H9 (cell line): ENCODE data around the gene PLXNB2. TPM values are rescaled to one million over a fixed set of nuclear protein-coding genes. Genes with fewer than 3 reads are reported as not detected.

Experiments used
- DNase-seq: peaks from one replicate; pipeline ENCODE4 v3.0.0-alpha.2; 2017
- H2AFZ ChIP-seq: one replicate; pipeline ENCODE4 v1.6.1; 2013; ENCODE audit warnings: mild to moderate bottlenecking, low read length, control low read depth, moderate library complexity
- H2AK5ac ChIP-seq: 2 replicates; pipeline ENCODE4 v1.6.1; 2013; ENCODE audit warnings: low read length, control low read depth, mixed read lengths; ENCODE audit not compliant: insufficient read length
- H2BK120ac ChIP-seq: one replicate; pipeline ENCODE4 v1.6.1; 2013; ENCODE audit warnings: low read depth, mild to moderate bottlenecking, low read length, control low read depth, inconsistent platforms; ENCODE audit not compliant: poor library complexity, severe bottlenecking
- H2BK12ac ChIP-seq: 2 replicates; pipeline ENCODE4 v1.6.1; 2013; ENCODE audit warnings: low read length, control low read depth, mixed read lengths, low read depth; ENCODE audit not compliant: insufficient read length
- H2BK15ac ChIP-seq: 2 replicates; pipeline ENCODE4 v1.6.1; 2013; ENCODE audit warnings: low read depth, low read length, control low read depth
- H2BK20ac ChIP-seq: one replicate; pipeline ENCODE4 v1.6.1; 2013; ENCODE audit warnings: low read depth, mild to moderate bottlenecking, low read length, control low read depth, inconsistent platforms; ENCODE audit not compliant: poor library complexity, severe bottlenecking
- H2BK5ac ChIP-seq: 2 replicates; pipeline ENCODE4 v1.6.1; 2013; ENCODE audit warnings: low read length, control low read depth, mixed read lengths; ENCODE audit not compliant: insufficient read length
- H3K14ac ChIP-seq: 2 replicates; pipeline ENCODE4 v1.6.1; 2013; ENCODE audit warnings: low read length, control low read depth; ENCODE audit not compliant: insufficient read depth
- H3K18ac ChIP-seq: 2 replicates; pipeline ENCODE4 v1.6.1; 2013; ENCODE audit warnings: low read depth, mild to moderate bottlenecking, mixed read lengths, low read length, control low read depth; ENCODE audit not compliant: insufficient read length
- H3K23ac ChIP-seq: 2 replicates; pipeline ENCODE4 v1.6.1; 2013; ENCODE audit warnings: low read length, control low read depth, mixed read lengths, low read depth; ENCODE audit not compliant: insufficient read length
- H3K23me2 ChIP-seq: 2 replicates; pipeline ENCODE4 v1.6.1; 2013; ENCODE audit warnings: low read depth, mild to moderate bottlenecking, mixed read lengths, low read length, control low read depth; ENCODE audit not compliant: insufficient read length, poor library complexity, severe bottlenecking
- H3K27ac ChIP-seq: 2 replicates; pipeline ENCODE4 v1.5.1; 2013; ENCODE audit warnings: low read length, control low read depth, mixed read lengths, low read depth; ENCODE audit not compliant: insufficient read length
- H3K27me3 ChIP-seq: 2 replicates; pipeline ENCODE4 v1.6.1; 2013; ENCODE audit warnings: low read length, control low read depth, inconsistent platforms; ENCODE audit not compliant: insufficient read depth
- H3K4ac ChIP-seq: 2 replicates; pipeline ENCODE4 v1.6.1; 2013; ENCODE audit warnings: low read depth, mild to moderate bottlenecking, control low read depth, inconsistent platforms, low read length, moderate library complexity
- H3K4me1 ChIP-seq: 2 replicates; pipeline ENCODE4 v1.6.1; 2013; ENCODE audit warnings: low read length, control low read depth, inconsistent platforms; ENCODE audit not compliant: insufficient read depth
- H3K4me2 ChIP-seq: 2 replicates; pipeline ENCODE4 v1.6.1; 2013; ENCODE audit warnings: low read length, control low read depth, mixed read lengths; ENCODE audit not compliant: insufficient read length, insufficient read depth
- H3K56ac ChIP-seq: 2 replicates; pipeline ENCODE4 v1.6.1; 2013; ENCODE audit warnings: low read depth, mild to moderate bottlenecking, mixed read lengths, low read length, control low read depth; ENCODE audit not compliant: insufficient read length
- H3K79me1 ChIP-seq: 2 replicates; pipeline ENCODE4 v1.6.1; 2013; ENCODE audit warnings: low read depth, mild to moderate bottlenecking, moderate library complexity, low read length, control low read depth, inconsistent platforms; ENCODE audit not compliant: insufficient read depth, poor library complexity, severe bottlenecking
- H3K79me2 ChIP-seq: 2 replicates; pipeline ENCODE4 v1.6.1; 2013; ENCODE audit warnings: low read length, control low read depth, inconsistent platforms; ENCODE audit not compliant: insufficient read depth
- H3K9ac ChIP-seq: 2 replicates; pipeline ENCODE4 v1.6.1; 2013; ENCODE audit warnings: low read length, control low read depth, mixed read lengths; ENCODE audit not compliant: insufficient read length; ENCODE audit errors: extremely low read depth
- H3K9me3 ChIP-seq: one replicate; pipeline ENCODE4 v1.6.1; 2013; ENCODE audit warnings: low read depth, low read length, inconsistent platforms; ENCODE audit not compliant: control insufficient read depth
- H3T11ph ChIP-seq: one replicate; pipeline ENCODE4 v1.6.1; 2013; ENCODE audit warnings: mild to moderate bottlenecking, low read length, control low read depth, inconsistent platforms
- H4K20me1 ChIP-seq: one replicate; pipeline ENCODE4 v1.6.1; 2013; ENCODE audit not compliant: control insufficient read depth, insufficient read length, insufficient read depth
- H4K5ac ChIP-seq: 2 replicates; pipeline ENCODE4 v1.6.1; 2013; ENCODE audit warnings: low read depth, mild to moderate bottlenecking, mixed read lengths, low read length, control low read depth; ENCODE audit not compliant: insufficient read length
- H4K8ac ChIP-seq: replicated peaks from 2 replicates; pipeline ENCODE4 v1.6.1; 2013; ENCODE audit warnings: low read length, control low read depth, mixed read lengths, low read depth; ENCODE audit not compliant: insufficient read length
- H4K91ac ChIP-seq: 2 replicates; pipeline ENCODE4 v1.6.1; 2013; ENCODE audit warnings: low read depth, mild to moderate bottlenecking, moderate library complexity, mixed read lengths, low read length, control low read depth; ENCODE audit not compliant: insufficient read length
- H3K27ac Mint-ChIP-seq, 3 experiments: 2 replicates in 2 of 3; 3 replicates in 1 of 3; pipeline ENCODE4 v1.8.0; 2020 to 2021; ENCODE audit warnings: mixed read lengths in 3 of 3, mild to moderate bottlenecking in 1 of 3, moderate library complexity in 1 of 3
- H3K27me3 Mint-ChIP-seq: 2 replicates; pipeline ENCODE4 v1.8.0; 2021; ENCODE audit warnings: low read depth, mild to moderate bottlenecking, moderate library complexity, mixed read lengths
- H3K36me3 Mint-ChIP-seq, 3 experiments: 2 replicates in 2 of 3; 3 replicates in 1 of 3; pipeline ENCODE4 v1.8.0; 2020 to 2021; ENCODE audit warnings: low read depth in 3 of 3, mixed read lengths in 3 of 3; ENCODE audit not compliant: insufficient read depth in 1 of 3
- H3K4me1 Mint-ChIP-seq, 2 experiments: 2 replicates each; pipeline ENCODE4 v1.8.0; 2020; ENCODE audit warnings: mixed read lengths in 2 of 2
- H3K4me3 Mint-ChIP-seq, 2 experiments: 2 replicates in 1 of 2; 3 replicates in 1 of 2; pipeline ENCODE4 v1.8.0; 2020 to 2021; ENCODE audit warnings: mild to moderate bottlenecking in 2 of 2, mixed read lengths in 2 of 2, moderate library complexity in 1 of 2
- H3K9me3 Mint-ChIP-seq, 2 experiments: 2 replicates in 1 of 2; 3 replicates in 1 of 2; pipeline ENCODE4 v1.8.0; 2020; ENCODE audit warnings: mild to moderate bottlenecking in 2 of 2, mixed read lengths in 2 of 2, moderate library complexity in 1 of 2
- WGBS: extraction: QIAGEN DNeasy Blood & Tissue Kit; methylation state at CpG from one replicate; pipeline ENCODE4 v1.1.7; 2013; ENCODE audit warnings: missing lambda C conversion rate, low lambda C conversion rate, mixed read lengths; ENCODE audit not compliant: insufficient read length; ENCODE audit errors: extremely low coverage; 5-methylcytosine and 5-hydroxymethylcytosine counted together
- total RNA-seq: library from RNA; stranded (reverse); gene quantifications from 2 replicates; pipeline ENCODE4 v1.2.1, GENCODE V29; 2021
- TF ChIP-seq, protein P1 (sequence below): fragments of 200-600 bp; sonication (generic); conservative IDR thresholded peaks from 3 replicates; pipeline ENCODE4 v1.8.0; 2021; ENCODE audit warnings: antibody characterized with exemption, mild to moderate bottlenecking

Gene PLXNB2
- total RNA-seq, 1 experiment from 2014 or later: 87.6 TPM

DNA sequence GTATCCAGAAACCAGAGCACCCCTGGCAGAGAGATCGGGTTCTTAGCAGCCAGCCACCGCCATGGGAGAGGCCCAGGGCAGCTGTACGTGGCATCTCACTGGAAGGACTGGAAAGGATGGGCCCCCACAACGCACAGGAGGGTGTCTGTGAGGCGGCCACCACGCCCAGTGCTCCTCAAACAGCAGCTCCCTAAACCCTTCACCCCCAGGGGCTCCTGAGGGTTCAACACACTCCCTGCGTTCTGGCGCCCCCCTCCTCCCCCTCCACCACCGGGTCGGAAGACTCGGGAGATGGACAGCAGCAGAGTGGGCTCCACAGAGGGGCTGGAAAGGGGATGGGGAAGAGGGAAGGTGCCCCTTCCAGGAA lies 47.0 kb downstream of the PLXNB2 start:
- H3K27ac ChIP-seq: no peak overlapping the region
- H3T11ph ChIP-seq: no peak overlapping the region
- H4K8ac ChIP-seq: no peak overlapping the region
- H3K9ac ChIP-seq: no peak overlapping the region
- no peaks in the 10 kb centered on the region for H4K20me1 ChIP-seq
- WGBS: no CpG with 5 or more reads among the region's 11 CpGs
- no peak overlapping the region for H3K18ac ChIP-seq
- Mint-ChIP-seq H3K27me3 (peaks cover 46% of the 10 kb centered on the region), H3K27ac (no peak overlapping the region), H3K36me3 (no peaks in the 10 kb centered on the region), H3K4me3 (peak overlapping the region; percentile 57 to 68), H3K4me1 (peaks cover 8 to 12% of the 10 kb centered on the region in 2 experiments), H3K9me3 (no peaks in the 10 kb centered on the region)
- H2BK5ac ChIP-seq: no peak overlapping the region
- H2AFZ ChIP-seq: no peak overlapping the region
- no peak overlapping the region for H2BK12ac ChIP-seq
- H3K79me1 ChIP-seq: no peaks in the 10 kb centered on the region
- no peaks in the 10 kb centered on the region for H3K27me3 ChIP-seq
- no peak overlapping the region for H4K5ac ChIP-seq
- no peak overlapping the region for H3K23ac ChIP-seq
- peak overlapping the region; percentile 59 for H3K4me2 ChIP-seq
- H2AK5ac ChIP-seq: no peak overlapping the region
- no peak for DNase-seq
- H3K56ac ChIP-seq: no peak overlapping the region
- H2BK120ac ChIP-seq: no peak overlapping the region
- H3K4me1 ChIP-seq: no peaks in the 10 kb centered on the region
- no peaks in the 10 kb centered on the region for H3K79me2 ChIP-seq
- H3K14ac ChIP-seq: no peak overlapping the region; the same call in 1 of the 2 replicates
- no peak overlapping the region for H4K91ac ChIP-seq
- H3K4ac ChIP-seq: no peak overlapping the region
- H3K9me3 ChIP-seq: no peaks in the 10 kb centered on the region
- no peak overlapping the region for H2BK20ac ChIP-seq
- H3K23me2 ChIP-seq: peaks cover 8% of the 10 kb centered on the region
- TF ChIP-seq, protein P1, sequence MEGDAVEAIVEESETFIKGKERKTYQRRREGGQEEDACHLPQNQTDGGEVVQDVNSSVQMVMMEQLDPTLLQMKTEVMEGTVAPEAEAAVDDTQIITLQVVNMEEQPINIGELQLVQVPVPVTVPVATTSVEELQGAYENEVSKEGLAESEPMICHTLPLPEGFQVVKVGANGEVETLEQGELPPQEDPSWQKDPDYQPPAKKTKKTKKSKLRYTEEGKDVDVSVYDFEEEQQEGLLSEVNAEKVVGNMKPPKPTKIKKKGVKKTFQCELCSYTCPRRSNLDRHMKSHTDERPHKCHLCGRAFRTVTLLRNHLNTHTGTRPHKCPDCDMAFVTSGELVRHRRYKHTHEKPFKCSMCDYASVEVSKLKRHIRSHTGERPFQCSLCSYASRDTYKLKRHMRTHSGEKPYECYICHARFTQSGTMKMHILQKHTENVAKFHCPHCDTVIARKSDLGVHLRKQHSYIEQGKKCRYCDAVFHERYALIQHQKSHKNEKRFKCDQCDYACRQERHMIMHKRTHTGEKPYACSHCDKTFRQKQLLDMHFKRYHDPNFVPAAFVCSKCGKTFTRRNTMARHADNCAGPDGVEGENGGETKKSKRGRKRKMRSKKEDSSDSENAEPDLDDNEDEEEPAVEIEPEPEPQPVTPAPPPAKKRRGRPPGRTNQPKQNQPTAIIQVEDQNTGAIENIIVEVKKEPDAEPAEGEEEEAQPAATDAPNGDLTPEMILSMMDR: no peak
- no peak overlapping the region for H2BK15ac ChIP-seq
